NT2/D1 (cell line): ENCODE measurements around the gene TICRR.

Experiments
- DNase-seq: peaks from one replicate; pipeline ENCODE4 v3.0.0-alpha.2; 2011; ENCODE audit warnings: low read depth, low spot score
- H3K27me3 ChIP-seq: 2 replicates; pipeline ENCODE4 v1.6.0; 2011; ENCODE audit warnings: mild to moderate bottlenecking; ENCODE audit not compliant: insufficient read length, insufficient read depth
- H3K36me3 ChIP-seq: 2 replicates; pipeline ENCODE4 v1.6.1; 2011; ENCODE audit warnings: mild to moderate bottlenecking, low read length, mixed read lengths; ENCODE audit not compliant: insufficient read depth, insufficient read length
- H3K4me1 ChIP-seq: 2 replicates; pipeline ENCODE4 v1.5.1; 2011; ENCODE audit not compliant: insufficient read depth, insufficient read length
- H3K4me3 ChIP-seq: 2 replicates; pipeline ENCODE4 v1.5.1; 2011; ENCODE audit warnings: low read depth; ENCODE audit not compliant: insufficient read length
- H3K9ac ChIP-seq: 2 replicates; pipeline ENCODE4 v1.6.0; 2011; ENCODE audit warnings: low read depth; ENCODE audit not compliant: insufficient read length
- H3K9me3 ChIP-seq: 2 replicates; pipeline ENCODE4 v1.5.1; 2011; ENCODE audit warnings: mild to moderate bottlenecking, low read length; ENCODE audit not compliant: insufficient read depth
- SUZ12 ChIP-seq: IDR thresholded peaks from 2 replicates; pipeline ENCODE4 v1.6.1; 2011; ENCODE audit not compliant: insufficient read length, insufficient read depth; ENCODE audit errors: extremely low read depth
- YY1 ChIP-seq: IDR thresholded peaks from 2 replicates; pipeline ENCODE4 v1.6.1; 2011; ENCODE audit not compliant: insufficient read length, insufficient read depth
- ZNF274 ChIP-seq: IDR thresholded peaks from 2 replicates; pipeline ENCODE4 v1.6.1; 2011; ENCODE audit warnings: mild to moderate bottlenecking, low read depth, low read length

The TICRR gene

DNA sequence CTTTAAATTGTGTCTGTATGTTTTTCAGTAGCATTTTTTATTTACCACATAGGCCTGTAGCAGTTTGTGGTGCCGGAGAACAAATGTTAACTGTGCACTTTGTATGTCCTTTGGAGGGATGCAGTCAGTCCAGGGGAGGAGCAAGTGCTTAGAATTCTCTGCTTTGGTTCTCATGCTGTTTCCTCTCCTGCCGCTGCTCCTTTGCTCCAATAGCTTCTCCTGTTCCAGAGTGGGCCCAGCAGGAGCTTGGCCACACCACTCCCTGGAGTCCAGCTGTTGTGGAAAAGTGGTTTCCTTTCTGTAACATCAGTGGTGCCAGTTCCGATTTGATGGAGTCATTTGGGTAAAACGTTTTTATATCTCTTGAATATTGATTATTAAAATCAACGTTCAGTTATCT, 16.6 kb downstream of the TICRR start:
- Histone ChIP-seq H3K27me3 (no peaks in the 10 kb centered on the region), H3K36me3 (peaks cover 91% of the 10 kb centered on the region)

GRCh38 chr15:89593018-89593417, 17.7 kb downstream of the TICRR start:
- peaks cover 85% of the 10 kb centered on the region for H3K36me3 ChIP-seq
- DNase-seq, result no peak
- H3K4me3 ChIP-seq, result no peak overlapping the region
- no peak overlapping the region for H3K9ac ChIP-seq
- no peak for TF ChIP-seq ZNF274
- no peak for TF ChIP-seq YY1
- TF ChIP-seq SUZ12, result no peak
- no peaks in the 10 kb centered on the region for H3K27me3 ChIP-seq
- no peaks in the 10 kb centered on the region for H3K4me1 ChIP-seq
- no peaks in the 10 kb centered on the region for H3K9me3 ChIP-seq

More for the DNA sequence above, 16.6 kb downstream of the TICRR start:
- no peak for DNase-seq
- Histone ChIP-seq H3K9me3 (no peaks in the 10 kb centered on the region), H3K9ac (no peak overlapping the region), H3K4me3 (no peak overlapping the region), H3K4me1 (no peaks in the 10 kb centered on the region)
- TF ChIP-seq SUZ12 (no peak), ZNF274 (no peak), YY1 (no peak)

- no peak for TF ChIP-seq ZNF274
- TF ChIP-seq SUZ12, result no peak
- no peak for TF ChIP-seq YY1
- Histone ChIP-seq H3K4me3 (no peak overlapping the region), H3K9me3 (no peaks in the 10 kb centered on the region), H3K4me1 (no peaks in the 10 kb centered on the region), H3K9ac (no peak overlapping the region), H3K27me3 (no peaks in the 10 kb centered on the region), H3K36me3 (peaks cover 80% of the 10 kb centered on the region)
- no peak for DNase-seq
These were observed 23.8 kb downstream of the TICRR start for GRCh38 chr15:89599021-89599420.

GRCh38 chr15:89611317-89611716, 36.0 kb downstream of the TICRR start:
- Histone ChIP-seq H3K4me1 (no peaks in the 10 kb centered on the region), H3K9me3 (peaks cover 36% of the 10 kb centered on the region), H3K27me3 (no peaks in the 10 kb centered on the region), H3K36me3 (peaks cover 93% of the 10 kb centered on the region), H3K9ac (no peak overlapping the region), H3K4me3 (no peak overlapping the region)
- TF ChIP-seq YY1, result no peak
- TF ChIP-seq ZNF274, result no peak
- no peak for TF ChIP-seq SUZ12
- DNase-seq, result no peak

GRCh38 chr15:89613031-89613430, 37.8 kb downstream of the TICRR start:
- Histone ChIP-seq H3K4me3 (no peak overlapping the region), H3K27me3 (no peaks in the 10 kb centered on the region), H3K36me3 (peaks cover 91% of the 10 kb centered on the region), H3K9ac (no peak overlapping the region), H3K4me1 (no peaks in the 10 kb centered on the region), H3K9me3 (peaks cover 36% of the 10 kb centered on the region)
- TF ChIP-seq ZNF274, result no peak
- no peak for TF ChIP-seq YY1
- no peak for TF ChIP-seq SUZ12
- DNase-seq, result no peak

DNA sequence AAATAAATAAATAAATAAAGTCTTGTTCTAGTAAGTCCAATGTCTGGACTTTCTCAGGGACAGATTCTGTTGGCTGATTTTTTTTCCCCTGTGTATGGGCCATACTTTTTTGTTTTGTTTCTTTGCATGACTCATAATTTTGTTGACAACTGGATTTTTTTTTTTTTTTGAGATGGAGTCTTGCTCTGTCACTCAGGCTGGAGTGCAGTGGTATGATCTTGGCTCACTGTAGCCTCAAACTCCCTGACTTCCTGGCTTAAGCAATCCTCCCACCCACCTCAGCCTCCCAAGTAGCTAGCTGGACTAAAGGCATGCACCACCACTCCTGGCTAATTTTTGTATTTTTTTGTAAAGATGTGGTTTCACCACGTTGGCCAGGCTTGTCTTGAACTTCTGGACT, 38.9 kb downstream of the TICRR start:
- TF ChIP-seq ZNF274 (no peak), YY1 (no peak), SUZ12 (no peak)

DNA sequence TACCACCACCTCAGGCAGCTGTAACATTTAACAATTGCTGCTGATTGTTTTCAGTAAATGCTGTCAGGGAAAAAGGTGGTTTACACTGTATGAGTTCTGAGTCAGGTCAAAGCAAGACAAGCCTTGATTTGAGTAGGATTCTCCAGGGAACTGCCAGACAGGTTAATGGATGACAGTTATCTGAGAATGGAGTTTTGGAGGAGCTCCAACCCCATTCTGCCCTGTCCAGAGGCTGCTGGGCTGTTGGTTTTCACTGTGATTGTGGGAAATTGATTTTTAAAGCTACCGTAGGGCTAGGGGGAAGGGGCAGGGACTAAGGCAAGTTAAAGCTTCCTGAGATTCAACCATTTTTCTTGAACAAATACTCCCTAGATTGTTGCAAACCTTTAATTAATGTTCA, 39.9 kb downstream of the TICRR start:
- Histone ChIP-seq H3K4me1 (no peaks in the 10 kb centered on the region), H3K27me3 (no peaks in the 10 kb centered on the region), H3K36me3 (peaks cover 95% of the 10 kb centered on the region), H3K9me3 (peaks cover 33% of the 10 kb centered on the region), H3K9ac (no peak overlapping the region), H3K4me3 (no peak overlapping the region)
- TF ChIP-seq ZNF274 (no peak), SUZ12 (no peak), YY1 (no peak)
- no peak for DNase-seq

More for the DNA sequence above, 38.9 kb downstream of the TICRR start:
- Histone ChIP-seq H3K4me3 (no peak overlapping the region), H3K9me3 (peaks cover 36% of the 10 kb centered on the region), H3K27me3 (no peaks in the 10 kb centered on the region), H3K4me1 (no peaks in the 10 kb centered on the region), H3K36me3 (peaks cover 94% of the 10 kb centered on the region), H3K9ac (no peak overlapping the region)
- DNase-seq, result no peak

- TF ChIP-seq YY1 (no peak), ZNF274 (no peak), SUZ12 (no peak)
- peaks cover 22% of the 10 kb centered on the region for H3K9me3 ChIP-seq
- no peak overlapping the region for H3K9ac ChIP-seq
- H3K27me3 ChIP-seq, result no peaks in the 10 kb centered on the region
- no peak overlapping the region for H3K4me3 ChIP-seq
- H3K36me3 ChIP-seq, result peaks cover 91% of the 10 kb centered on the region
- DNase-seq, result no peak
- H3K4me1 ChIP-seq, result no peaks in the 10 kb centered on the region
These were observed 41.0 kb downstream of the TICRR start for GRCh38 chr15:89616228-89616627.
